RWPE1 (cell line): ENCODE results near the gene FASTKD1.
"Not testable (repeated sequence)": the region's sequence is repeated elsewhere in the genome, so short reads cannot be mapped to it uniquely, and the experiment has no call there.

Source experiments
- CTCF ChIA-PET: fragments of 350-600 bp; sonication (Branson Sonifier 250); formaldehyde crosslinking; extraction: SDS; loops from one replicate; lab custom pipeline; 2021; lab: Yijun Ruan, JAX
- POLR2A ChIA-PET: fragments of 400-600 bp; formaldehyde crosslinking; extraction: SDS; loops from one replicate; lab custom pipeline; 2020; ENCODE audit warnings: antibody characterized with exemption; ENCODE audit not compliant: low non-redundant PET; lab: Yijun Ruan, JAX
- DNase-seq: peaks from one replicate; pipeline ENCODE4 v3.0.0; 2012; ENCODE audit warnings: low spot score
- H3K27ac ChIP-seq: fragments of 450-650 bp; 2 replicates; pipeline ENCODE4 v1.5.1; 2017
- TF ChIP-seq, protein P1 (sequence below): fragments of 450-650 bp; conservative IDR thresholded peaks from 2 replicates; pipeline ENCODE4 v1.5.1; 2017; ENCODE audit warnings: low read depth, mild to moderate bottlenecking

Gene FASTKD1

DNA sequence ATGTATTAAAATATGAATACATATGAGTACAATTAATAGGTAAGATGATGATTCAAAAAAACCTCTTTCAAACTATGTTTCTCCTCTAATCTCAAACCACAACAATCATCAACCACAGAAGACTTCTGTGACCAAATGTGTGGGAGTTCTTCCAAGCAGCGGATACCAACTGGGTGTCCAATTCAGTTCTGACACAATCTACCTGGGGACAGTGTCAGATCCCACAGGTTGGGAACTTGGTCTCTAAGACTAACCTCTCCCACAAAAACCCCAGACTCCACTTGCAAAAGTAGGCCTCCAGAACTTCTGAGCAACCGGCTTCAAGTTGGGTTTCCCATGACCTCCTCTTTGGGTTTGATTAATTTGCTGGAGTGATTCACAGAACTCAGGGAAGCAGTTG, 26.9 kb downstream of the FASTKD1 start:
- TF ChIP-seq, protein P1, sequence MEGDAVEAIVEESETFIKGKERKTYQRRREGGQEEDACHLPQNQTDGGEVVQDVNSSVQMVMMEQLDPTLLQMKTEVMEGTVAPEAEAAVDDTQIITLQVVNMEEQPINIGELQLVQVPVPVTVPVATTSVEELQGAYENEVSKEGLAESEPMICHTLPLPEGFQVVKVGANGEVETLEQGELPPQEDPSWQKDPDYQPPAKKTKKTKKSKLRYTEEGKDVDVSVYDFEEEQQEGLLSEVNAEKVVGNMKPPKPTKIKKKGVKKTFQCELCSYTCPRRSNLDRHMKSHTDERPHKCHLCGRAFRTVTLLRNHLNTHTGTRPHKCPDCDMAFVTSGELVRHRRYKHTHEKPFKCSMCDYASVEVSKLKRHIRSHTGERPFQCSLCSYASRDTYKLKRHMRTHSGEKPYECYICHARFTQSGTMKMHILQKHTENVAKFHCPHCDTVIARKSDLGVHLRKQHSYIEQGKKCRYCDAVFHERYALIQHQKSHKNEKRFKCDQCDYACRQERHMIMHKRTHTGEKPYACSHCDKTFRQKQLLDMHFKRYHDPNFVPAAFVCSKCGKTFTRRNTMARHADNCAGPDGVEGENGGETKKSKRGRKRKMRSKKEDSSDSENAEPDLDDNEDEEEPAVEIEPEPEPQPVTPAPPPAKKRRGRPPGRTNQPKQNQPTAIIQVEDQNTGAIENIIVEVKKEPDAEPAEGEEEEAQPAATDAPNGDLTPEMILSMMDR: no peak
- H3K27ac ChIP-seq: no peak overlapping the region
- DNase-seq: no peak
- POLR2A ChIA-PET: no interaction called here
- CTCF ChIA-PET: interaction anchor here (0.5 kb wide), 1 partner anchor 12 kb away, joined by 4 read pairs; no protein-coding TSS in a partner anchor

DNA sequence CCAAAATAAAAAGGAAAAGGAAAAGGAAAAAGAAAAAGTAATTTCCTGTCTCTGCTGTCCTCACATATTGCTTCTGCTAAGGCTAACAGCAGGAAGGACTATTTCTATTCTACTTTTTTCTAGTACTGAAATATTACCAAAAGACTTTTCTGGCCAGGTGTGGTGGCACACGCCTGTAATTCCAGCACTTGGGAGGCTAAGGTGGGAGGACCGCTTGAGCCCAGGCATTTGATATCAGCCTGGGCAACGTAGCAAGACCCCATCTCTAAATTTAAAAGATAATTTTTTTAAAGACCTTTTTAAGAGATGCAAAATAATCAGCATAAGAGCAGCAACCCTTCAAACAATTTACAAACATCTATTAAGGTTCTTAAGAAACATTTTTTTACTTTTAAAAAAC, 31.2 kb downstream of the FASTKD1 start:
- DNase-seq: no peak
- TF ChIP-seq, protein P1: no peak
- ChIA-PET CTCF (no interaction called here), POLR2A (no interaction called here)
- H3K27ac ChIP-seq: no peak overlapping the region

DNA sequence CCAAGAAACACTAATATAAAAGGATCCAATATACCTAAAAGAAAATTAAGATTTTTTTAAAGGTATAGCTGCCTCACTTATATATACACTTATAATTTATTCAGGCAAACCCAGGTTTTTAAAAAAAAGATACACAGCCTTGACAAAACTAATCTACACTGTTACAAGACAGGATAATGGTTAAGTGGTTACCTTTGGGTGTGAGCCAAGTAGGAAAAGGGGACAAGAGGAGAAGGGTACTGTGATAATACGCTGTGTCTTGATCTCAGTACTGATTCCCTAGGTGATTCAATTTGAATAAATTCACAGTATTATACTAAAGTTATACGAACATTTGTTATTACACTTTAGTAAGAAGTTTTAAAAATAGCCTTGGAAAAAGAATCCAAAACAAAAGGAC, 33.5 kb downstream of the FASTKD1 start:
- CTCF ChIA-PET: interaction anchor here (1.1 kb wide), 1 partner anchor 12 kb away, joined by 4 read pairs; no protein-coding TSS in a partner anchor
- DNase-seq: no peak
- H3K27ac ChIP-seq: no peak overlapping the region
- POLR2A ChIA-PET: no interaction called here
- TF ChIP-seq, protein P1: no peak

DNA sequence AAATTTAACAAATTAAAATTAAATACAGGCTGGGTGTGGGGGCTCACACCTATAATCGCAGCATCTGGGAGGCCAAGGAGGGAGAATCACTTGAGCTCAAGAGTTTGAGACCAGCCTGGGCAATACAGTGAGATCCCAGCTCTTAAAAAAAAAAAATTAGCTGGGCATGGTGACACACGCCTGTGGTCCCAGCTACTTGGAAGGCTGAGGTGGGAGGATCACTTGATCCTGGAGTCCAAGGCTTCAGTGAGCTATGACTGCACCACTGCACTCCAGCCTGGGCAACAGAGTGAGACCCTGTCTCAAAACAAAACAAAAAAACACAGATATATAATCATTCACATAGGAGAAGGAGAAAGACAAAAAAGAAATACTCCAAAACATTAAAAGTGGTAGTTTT, 34.2 kb downstream of the FASTKD1 start:
- CTCF ChIA-PET: interaction anchor here (1.1 kb wide), 1 partner anchor 12 kb away, joined by 4 read pairs; no protein-coding TSS in a partner anchor
- DNase-seq, POLR2A ChIA-PET, H3K27ac ChIP-seq: not testable (repeated sequence)

DNA sequence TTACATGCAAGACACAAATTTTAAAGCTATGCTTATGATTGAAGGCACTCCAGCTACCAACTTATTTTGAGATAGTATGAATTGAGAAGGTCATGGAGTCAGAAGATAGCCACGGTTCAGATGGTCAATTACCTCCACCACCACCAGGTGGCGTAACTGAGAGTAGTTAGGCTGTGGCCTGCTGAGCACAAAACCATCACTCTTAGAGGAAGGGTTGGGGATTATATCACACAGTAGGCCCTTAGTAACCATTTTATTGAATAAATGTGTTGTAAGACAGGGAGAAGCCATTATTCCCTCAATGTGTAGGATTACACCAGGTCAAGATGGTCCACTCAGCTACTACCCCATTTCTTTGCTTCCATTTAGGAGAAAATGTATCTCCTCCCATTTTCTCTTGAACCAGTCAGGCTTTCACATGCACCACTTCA, 45.4 kb downstream of the FASTKD1 start:
- no peak overlapping the region for H3K27ac ChIP-seq
- TF ChIP-seq, protein P1: peak; percentile 84
- DNase-seq: peak; percentile 41
- ChIA-PET POLR2A (no interaction called here), CTCF (interaction anchor here (0.6 to 0.9 kb wide), 4 partner anchors 9 to 419 kb away, joined by 3 to 4 read pairs (median 3); no protein-coding TSS in a partner anchor)

DNA sequence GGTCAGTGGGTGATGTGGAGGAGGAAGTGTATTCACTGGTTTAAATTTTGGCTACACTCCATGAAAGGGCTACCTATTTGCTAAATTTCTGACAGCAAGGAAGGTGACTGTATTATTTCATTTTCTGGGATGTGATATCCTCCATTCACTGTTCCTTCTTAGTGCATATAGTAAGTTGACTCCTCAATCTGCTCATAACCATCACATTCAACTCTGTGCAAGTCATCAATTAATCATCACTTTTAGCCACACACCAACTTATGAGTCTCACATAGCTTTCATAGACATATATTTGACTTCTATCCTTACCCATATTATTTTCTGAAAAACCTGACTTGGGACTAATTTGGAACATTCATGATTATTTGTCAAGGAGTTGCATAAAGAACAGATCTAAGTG, 47.2 kb downstream of the FASTKD1 start:
- no peak for DNase-seq
- TF ChIP-seq, protein P1: no peak

DNA sequence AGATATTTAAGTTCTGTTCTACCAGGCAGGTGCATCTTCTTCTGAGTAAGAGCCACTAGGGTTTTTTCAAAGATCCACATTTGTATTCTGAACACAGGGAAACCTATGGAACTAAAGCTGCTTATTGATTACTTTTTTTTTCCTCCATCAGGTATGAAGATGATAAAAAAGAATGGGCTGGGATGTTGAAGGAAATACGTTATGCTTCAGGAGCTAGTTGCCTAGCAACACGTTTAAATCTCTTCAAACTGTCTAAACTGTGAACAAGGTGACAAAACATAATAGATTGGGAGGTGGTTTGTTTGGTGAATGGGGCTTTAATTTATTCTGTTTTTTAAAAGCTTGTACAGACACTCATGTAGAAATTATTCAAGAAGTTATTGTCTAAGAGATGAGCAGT, 48.2 kb downstream of the FASTKD1 start:
- TF ChIP-seq, protein P1: no peak
- no peak overlapping the region for H3K27ac ChIP-seq
- ChIA-PET POLR2A (no interaction called here), CTCF (interaction anchor here (0.6 to 0.7 kb wide), 3 partner anchors 10 to 305 kb away, joined by 3 read pairs; no protein-coding TSS in a partner anchor)
- no peak for DNase-seq

More for the DNA sequence above, 47.2 kb downstream of the FASTKD1 start:
- H3K27ac ChIP-seq: no peak overlapping the region
- ChIA-PET CTCF (interaction anchor here (0.6 kb wide), 1 partner anchor 29 kb away, joined by 3 read pairs; no protein-coding TSS in a partner anchor), POLR2A (no interaction called here)
